Measurements from ENCODE around the gene SPACA1.

DNA sequence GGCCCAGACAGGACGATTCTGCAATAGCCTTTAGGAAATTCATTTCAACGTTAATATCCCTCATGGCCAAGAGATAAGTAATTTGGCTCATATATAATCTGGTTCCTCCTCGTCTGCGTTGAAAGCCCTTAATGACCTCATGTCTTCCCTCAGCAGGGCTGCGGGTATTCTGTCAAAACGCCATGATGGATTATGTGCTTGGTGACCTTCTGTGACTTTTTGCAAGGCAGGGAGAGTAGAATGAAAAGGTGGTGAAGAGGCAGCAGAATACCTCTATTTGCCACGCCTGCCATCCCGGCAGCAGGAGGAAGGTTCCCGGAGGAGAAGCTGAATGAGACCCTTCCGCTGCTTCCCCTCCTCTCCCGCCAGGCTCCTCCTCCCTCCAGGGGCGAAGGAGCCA, 41.1 kb upstream of the SPACA1 start:
- TF ChIP-seq, protein P1, sequence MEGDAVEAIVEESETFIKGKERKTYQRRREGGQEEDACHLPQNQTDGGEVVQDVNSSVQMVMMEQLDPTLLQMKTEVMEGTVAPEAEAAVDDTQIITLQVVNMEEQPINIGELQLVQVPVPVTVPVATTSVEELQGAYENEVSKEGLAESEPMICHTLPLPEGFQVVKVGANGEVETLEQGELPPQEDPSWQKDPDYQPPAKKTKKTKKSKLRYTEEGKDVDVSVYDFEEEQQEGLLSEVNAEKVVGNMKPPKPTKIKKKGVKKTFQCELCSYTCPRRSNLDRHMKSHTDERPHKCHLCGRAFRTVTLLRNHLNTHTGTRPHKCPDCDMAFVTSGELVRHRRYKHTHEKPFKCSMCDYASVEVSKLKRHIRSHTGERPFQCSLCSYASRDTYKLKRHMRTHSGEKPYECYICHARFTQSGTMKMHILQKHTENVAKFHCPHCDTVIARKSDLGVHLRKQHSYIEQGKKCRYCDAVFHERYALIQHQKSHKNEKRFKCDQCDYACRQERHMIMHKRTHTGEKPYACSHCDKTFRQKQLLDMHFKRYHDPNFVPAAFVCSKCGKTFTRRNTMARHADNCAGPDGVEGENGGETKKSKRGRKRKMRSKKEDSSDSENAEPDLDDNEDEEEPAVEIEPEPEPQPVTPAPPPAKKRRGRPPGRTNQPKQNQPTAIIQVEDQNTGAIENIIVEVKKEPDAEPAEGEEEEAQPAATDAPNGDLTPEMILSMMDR (IDR thresholded peaks at IDR 0.05), result no peak
- TF ChIP-seq POLR2A (IDR thresholded peaks at IDR 0.05), result no peak
